GM18868 (cell line): Measurements from ENCODE around the gene CDC42EP2.
A peak's percentile ranks its signal among the peaks of the same experiment; 100 is the strongest.

Experiments used
- ATAC-seq: cut with Tn5 transposase; IDR thresholded peaks from one replicate; pipeline ENCODE4 v1.9.1; 2021; ENCODE audit warnings: mild to moderate bottlenecking, moderate library complexity; ENCODE audit not compliant: unreplicated experiment

CDC42EP2 gene

DNA sequence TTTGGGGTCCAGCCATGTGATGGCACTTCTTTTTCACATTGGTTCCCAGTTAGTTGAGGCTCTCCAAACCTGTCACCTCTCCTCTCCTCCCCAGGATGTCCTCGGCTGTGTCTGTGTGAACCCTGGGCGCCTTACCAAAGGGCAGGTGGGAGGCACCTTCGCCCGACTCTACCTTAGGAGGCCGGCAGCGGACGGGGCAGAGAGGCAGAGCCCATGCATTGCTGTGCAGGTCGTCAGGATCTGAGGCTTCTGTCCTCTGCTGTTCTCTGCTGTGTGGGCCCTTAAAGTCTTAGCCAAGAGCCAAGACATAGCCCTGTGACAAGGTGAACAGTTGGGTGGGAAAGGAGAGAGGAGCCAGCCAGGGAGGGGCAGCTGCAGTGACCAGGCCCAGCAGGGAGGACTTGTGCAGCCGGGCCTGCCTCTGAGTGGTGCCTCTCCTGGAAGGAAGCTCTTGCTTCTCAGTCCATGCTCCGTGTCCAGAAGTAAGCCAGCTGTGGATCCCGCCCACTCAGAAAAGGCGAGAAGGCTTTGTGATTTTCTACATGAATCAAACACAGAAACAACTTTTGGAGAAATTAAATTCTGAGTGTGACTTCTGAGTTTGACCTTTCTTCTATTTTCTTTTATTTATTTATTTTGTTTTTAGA lies 17.5 kb upstream of the CDC42EP2 start:
- no peak for ATAC-seq

DNA sequence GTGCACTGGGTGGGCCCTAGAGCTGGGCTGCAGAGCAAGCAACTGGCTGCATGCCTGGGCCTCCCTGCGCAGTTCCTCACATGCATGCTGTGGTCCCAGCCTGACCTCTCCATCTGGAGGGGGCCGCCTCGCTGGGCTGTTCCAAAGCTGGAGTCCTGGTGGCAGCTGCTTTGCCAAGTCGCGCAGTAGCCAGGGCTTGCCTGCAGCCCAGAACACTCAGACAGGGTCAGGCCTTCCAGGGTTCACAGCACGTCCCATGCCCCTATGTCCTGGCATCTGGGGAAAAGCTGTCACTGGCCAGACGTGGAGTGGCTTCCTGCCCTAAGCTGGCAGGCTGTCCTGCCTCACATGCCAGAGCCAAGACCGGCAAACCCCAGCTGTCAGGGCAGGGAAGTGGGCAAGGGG lies 16.5 kb upstream of the CDC42EP2 start:
- no peak for ATAC-seq

DNA sequence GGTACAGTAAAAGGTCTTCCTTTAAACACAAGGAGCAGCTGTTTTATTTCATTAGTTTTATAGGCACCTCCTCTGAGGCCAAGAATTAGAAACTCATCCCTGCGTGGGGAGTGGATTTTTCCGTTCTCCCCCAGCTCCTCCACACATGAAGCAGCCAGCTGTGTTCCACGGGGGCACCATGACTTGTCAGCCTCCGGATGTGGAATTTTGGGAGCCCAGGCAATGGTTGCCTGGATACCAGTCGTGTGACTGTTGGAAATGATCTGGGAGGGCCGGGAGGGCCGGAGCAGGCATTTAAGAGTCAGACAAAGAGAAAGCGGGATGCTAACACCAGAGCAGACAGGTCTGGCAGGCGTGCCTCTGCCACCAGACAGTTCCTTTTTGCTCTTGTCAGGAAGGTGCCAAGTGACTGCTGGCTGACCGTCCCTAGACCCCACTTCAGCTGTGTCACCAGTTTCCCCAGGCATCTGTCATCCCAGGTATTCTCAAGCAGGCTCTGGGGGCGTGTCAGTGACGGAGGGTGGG lies 15.9 kb upstream of the CDC42EP2 start:
- ATAC-seq = no peak

- no peak for ATAC-seq
Observed at GRCh38 chr11:65300621-65301275, 13.9 kb upstream of the CDC42EP2 start.

DNA sequence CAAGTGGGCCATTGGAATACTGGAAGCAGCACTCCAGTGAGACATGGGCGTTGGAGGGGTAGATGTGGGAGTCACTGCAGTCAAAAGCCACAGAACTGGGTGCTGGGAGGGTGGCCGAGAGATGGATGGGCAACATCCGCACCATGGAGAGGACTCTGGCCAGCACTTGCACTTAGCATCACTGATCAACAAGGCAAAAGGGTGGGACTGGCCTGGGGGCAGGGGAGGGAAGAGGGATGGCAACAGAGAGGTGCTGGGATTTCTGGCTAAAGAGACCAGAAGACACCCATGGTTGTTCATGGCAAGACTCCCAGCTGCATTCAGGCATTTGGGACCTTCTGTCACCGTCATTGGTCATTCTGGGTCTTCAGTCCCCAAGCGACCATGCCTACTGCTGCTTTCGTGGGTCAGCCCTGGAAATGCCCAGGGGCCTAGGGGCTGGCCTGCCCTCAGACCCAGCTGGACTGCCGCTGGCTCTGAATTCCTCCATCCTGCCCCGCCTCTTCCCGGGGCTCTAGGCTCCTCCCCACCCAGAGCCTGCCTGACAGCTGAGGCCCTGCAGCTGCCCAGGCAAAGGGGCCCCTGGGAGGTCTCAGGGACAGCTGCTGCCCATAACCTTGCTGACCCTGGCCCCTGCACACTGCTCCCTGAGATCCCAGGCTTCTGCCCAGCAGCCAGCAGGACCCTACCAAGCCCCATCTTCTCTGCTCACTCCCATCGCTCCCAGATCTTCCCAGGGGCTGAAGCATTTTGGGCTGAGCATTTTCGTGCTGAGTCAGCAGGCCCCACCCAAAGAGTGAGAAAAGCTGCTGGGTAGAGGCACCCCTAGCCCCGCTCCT lies 13.0 kb upstream of the CDC42EP2 start:
- ATAC-seq = no peak

DNA sequence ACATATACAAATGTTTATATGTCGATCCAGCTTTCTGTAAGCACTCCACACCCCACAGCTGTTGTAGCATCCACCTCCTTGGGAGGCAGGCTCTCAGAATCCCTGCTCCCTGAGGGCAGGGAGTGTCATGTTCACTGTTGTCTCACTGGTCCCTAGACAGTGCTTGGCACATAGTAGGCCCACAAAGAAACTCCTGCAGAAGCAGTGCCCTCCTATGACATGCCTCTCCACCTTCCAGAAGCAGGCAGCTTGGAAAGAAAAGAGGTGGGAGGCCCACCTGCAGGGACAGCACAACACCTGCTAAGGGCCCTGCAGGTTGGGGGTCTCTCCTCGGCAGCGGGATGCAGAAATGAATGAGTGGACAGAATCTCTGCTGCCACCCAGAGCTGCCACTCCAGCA lies 11.1 kb upstream of the CDC42EP2 start:
- ATAC-seq = no peak

DNA sequence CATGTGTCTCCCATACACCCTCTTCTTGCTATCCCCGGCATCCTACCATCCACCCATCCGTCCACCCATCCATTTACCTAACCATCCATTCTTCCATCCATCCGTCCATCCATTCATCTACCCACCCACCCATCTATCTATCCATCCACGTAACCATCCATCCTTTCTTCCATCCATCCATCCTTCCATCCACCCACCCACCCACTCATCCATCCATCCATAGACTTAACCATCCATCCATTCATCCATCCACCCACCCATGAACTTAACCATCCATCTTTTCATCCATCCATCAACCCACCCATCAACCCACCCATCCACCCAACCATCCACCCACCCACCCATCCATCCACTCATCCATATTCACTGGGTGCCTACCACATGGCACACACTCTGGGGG lies 10.6 kb upstream of the CDC42EP2 start:
- ATAC-seq = no peak

DNA sequence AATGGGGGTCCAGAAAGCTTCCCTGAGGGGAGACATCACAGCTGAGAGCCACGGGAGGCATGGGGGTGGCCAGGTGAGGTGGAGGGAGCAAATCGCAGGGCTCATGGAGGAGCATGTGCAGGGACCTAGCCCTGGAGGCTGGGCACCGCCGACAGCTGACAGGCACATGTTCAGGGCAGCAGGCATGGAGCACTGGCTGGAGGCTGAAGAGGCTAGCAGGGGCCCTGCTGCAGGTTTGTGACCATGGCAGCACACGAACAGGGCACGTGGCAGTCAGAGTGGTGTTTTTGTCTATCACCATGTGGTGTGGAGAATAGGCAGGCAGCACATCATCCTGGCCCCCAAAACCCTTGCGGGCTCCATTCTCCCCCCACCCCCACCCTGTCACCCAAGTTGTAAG lies 10.1 kb upstream of the CDC42EP2 start:
- ATAC-seq = no peak

DNA sequence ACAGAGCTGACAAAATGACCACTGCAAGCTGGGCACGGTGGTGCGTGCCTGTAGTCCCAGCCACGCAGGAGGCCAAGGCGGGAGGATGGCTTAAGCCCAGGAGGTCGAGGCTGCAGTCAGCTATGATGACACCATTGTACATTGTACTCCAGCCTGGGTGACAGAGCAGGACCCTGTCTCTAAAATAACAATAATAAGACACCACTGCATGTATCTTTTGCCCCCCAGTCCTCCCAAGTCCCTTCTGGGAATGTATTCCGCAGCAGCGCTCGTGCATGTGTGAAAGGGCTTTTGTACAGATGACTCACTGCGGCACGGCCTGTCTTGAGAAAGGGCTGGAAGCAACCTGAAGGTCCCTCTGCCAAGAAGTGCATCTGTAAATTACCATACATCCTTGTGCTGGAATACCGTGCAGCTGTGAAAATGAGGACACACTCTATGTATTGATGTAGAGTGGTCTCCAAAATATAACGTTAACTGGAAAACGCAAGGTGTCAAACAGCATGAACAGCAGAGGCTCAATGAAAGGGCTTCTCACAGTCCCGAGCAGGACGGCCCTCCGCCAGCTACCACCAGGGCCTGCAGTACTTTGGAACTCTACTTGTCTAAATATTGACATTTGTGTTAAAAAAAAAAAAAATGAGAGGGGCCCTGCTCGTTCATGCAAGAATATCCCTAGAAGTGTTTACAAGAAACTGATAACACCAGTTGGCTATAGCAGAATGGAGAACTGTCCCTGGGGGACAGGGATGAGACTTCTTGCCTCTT lies 9.0 kb upstream of the CDC42EP2 start:
- no peak for ATAC-seq

DNA sequence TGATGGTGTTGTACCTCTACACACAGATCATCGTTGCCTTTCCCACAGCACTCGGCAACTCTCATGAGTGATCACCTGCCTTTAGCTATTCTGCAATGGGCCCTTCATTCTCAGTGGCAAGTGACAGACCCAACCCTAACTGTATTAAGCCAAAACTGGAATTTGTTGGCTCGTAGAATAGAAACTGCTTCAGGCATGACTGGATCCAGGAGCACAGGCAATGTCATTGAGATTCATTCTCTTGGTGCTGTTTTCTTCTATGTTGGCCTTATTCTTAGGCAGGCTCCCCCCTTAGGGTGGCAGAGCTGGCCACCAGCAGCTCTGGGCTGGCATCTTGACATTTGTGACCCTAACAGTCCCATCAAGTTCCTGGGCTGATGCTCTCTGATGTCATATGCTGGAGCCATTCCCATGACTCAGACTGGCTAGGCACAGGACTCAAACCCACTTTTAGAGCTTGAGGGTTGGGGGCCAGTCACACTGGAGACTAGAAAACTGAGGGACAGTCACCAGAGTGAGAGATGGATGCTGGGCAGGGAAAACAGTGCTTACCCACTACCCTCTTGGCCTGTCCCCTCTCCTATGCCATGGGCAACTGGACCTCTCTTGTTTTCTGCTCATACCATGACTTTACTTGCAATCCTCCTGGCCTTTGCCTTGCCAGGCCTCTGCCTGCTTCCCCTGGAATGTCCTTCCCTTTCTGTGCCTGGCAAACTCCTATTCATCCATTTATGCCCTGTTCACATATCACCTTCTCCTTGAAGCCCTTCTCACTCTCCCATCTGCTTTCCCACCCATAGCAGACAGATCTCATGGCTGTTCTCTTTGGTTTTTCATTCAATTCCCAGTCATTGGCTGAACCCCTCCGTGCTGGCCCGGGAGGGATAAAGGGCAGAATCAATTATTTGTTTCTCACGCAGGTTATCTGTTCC lies 7.1 kb upstream of the CDC42EP2 start:
- no peak for ATAC-seq

DNA sequence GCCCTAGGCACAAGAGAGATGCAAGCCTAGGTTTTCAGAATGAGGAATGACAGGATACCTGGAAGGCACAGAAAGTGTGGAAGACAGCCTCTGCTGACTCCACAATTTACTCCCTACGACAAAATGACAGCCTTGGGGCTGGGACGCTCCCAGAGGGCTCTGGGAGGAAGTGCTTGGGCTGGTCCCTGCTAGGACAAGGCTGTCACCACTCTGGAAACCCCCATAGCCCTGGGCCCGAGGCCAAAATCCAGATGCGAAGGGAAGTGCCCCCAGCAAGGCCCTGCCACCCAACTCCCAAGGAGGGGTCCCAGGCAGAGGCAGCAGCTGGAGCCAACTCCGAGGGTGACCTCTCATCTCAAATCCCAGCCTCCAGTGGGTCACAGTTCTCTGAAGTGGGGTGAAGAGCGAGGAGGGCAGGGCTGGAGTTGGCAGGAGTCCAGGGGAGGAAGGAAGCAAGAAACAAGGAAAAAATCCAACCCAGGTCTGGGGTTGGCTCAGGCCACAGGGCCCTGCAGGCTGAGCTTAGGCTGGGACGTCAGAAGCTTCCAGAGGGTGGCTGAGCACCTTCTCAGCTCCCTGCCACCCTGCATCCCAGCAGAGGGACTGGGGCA lies 6.3 kb upstream of the CDC42EP2 start:
- no peak for ATAC-seq

DNA sequence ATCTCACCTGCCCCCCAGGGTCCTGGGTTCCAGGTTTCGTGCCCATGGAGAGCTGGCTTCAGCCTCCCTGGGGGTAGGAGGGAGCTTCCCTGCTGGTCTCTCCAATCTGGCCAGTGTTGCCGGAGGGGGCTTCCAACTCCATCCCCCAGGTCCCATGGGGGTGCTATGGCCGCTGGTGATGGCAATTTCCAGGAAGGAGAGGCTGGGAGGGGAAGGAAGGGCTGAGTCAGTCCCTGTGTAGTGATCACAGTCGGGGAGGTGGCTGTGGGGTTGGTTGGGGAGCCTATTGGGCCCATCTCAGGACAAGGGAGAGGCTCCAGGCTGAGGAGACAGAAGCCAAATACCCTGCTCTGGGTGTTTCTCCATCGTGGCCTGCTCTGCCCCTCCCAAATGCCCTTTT lies 5.7 kb upstream of the CDC42EP2 start:
- ATAC-seq = no peak

- no peak for ATAC-seq
Observed at GRCh38 chr11:65310215-65310614, 4.5 kb upstream of the CDC42EP2 start.

DNA sequence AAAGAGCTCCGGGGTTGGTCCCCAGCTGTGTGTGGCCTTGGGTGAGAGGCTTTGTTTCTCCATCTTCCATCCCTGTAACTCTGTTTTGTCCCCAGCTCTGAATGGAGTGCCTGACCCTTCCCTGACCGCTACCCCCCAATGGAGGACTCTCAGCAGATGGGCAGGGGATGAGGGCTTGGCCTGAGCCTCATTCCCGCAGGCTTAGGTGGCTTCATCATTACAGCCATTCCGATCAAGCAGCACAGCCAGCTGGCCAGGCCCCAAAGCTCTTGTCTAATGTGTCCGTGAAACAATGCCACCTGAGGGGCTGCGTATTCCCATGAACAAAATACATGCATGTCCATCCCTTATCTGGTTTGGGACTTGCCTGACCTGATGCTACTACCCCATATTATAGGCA lies 3.9 kb upstream of the CDC42EP2 start:
- ATAC-seq = no peak

DNA sequence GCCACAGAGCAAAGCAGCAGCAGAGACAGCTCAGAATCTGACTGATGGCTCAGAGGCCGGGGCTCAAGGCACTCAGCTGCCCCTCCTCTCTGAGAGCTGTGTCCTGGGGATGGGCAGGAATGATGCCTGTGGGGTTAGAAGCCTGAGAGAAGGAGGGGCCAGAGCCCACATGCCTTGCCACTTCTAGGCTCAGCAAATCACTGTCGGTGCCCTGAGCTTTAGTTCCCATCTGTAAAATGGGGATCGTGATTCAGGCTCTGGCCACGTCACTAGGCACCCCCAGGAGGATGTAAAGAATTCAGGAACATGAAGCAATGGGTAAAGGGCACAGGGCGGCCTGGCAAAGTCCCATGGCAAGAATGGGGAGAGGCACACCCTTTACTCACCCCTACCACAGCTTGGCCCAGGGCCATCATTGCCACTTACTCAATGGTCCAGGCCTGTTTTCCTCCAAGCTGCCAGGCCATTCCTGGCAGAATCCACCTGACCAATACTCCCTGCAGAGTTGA lies 3.4 kb upstream of the CDC42EP2 start:
- ATAC-seq = no peak

GRCh38 chr11:65315204-65315865 lies 669 bp downstream of the CDC42EP2 start:
- ATAC-seq = peak; percentile 49

DNA sequence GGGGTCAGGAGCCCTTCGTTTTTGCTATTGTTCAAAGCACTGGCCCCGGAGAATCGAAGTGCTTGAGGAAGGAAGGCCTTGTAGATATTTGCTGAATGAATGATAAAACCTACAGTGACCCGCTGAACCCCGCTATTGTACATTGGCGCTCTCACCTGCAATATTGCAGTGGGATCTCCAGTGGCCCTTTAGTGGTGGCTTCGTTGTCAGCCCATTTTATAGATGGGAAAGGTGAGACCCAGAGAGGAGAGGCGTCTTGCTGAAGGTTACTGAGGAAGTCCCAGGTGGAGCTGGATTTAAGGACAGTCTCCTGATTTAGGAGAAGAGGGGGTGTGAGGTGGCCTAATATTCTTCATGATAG lies 1.2 kb downstream of the CDC42EP2 start:
- ATAC-seq = no peak

- no peak for ATAC-seq
Observed at GRCh38 chr11:65316227-65317024, 1.8 kb downstream of the CDC42EP2 start.
